ENCODE measurements around the gene TLR1. TPM values are rescaled to one million over a fixed set of nuclear protein-coding genes. Genes with fewer than 3 reads are reported as not detected.
"Not testable (repeated sequence)": the region's sequence is repeated elsewhere in the genome, so short reads cannot be mapped to it uniquely, and the experiment has no call there.

The TLR1 gene
- total RNA-seq, 1 donor from 2014 or later = not detected

DNA sequence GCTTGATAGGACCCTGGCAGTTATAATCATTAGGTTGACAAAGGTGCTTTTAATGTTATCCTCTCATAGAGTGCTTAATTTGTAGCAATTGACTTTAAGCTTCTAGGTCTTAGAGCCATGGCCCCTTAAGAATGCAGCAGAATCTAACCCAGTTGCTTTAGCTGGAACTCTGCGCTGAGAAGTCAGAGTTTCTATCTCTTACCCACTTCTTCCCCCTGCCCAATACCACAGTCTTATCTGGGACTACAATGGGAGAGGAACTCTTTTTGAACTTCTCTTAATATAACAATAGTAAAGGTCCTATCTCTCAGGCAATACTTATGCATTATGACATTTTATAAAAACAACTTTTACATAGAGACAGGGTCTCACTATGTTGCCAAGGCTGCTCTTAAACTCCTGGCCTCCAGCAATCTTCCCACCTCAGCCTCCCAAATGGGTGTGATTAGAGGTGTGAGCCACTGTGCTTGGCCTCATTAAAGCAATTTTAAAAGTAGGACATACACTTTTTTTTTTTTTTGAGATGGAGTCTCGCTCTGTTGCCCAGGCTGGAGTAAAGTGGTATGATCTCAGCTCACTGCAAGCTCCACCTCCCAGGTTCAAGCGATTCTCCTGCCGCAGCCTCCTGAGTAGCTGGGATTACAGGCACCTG lies 23.6 kb downstream of the TLR1 start:
- Mint-ChIP-seq H3K9me3 (no peaks in the 10 kb centered on the region), H3K4me3 (no peak overlapping the region), H3K36me3 (ENCODE audit: low read depth) (no peaks in the 10 kb centered on the region), H3K4me1 (peaks cover 3% of the 10 kb centered on the region), H3K27ac (ENCODE audit: unreplicated experiment) (no peak overlapping the region), H3K27me3 (ENCODE audit: low read depth) (no peaks in the 10 kb centered on the region)
- TF ChIP-seq, protein P1, sequence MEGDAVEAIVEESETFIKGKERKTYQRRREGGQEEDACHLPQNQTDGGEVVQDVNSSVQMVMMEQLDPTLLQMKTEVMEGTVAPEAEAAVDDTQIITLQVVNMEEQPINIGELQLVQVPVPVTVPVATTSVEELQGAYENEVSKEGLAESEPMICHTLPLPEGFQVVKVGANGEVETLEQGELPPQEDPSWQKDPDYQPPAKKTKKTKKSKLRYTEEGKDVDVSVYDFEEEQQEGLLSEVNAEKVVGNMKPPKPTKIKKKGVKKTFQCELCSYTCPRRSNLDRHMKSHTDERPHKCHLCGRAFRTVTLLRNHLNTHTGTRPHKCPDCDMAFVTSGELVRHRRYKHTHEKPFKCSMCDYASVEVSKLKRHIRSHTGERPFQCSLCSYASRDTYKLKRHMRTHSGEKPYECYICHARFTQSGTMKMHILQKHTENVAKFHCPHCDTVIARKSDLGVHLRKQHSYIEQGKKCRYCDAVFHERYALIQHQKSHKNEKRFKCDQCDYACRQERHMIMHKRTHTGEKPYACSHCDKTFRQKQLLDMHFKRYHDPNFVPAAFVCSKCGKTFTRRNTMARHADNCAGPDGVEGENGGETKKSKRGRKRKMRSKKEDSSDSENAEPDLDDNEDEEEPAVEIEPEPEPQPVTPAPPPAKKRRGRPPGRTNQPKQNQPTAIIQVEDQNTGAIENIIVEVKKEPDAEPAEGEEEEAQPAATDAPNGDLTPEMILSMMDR (conservative IDR thresholded peaks at IDR 0.05) = no peak
- no peak for DNase-seq (ENCODE audit: low read depth, low spot score)

GRCh38 chr4:38779790-38780189 lies 24.8 kb downstream of the TLR1 start:
- Mint-ChIP-seq H3K27me3 (ENCODE audit: low read depth) (no peaks in the 10 kb centered on the region), H3K9me3 (no peaks in the 10 kb centered on the region), H3K4me3 (no peak overlapping the region), H3K4me1 (peaks cover 3% of the 10 kb centered on the region), H3K27ac (ENCODE audit: unreplicated experiment) (no peak overlapping the region), H3K36me3 (ENCODE audit: low read depth) (no peaks in the 10 kb centered on the region)
- DNase-seq (ENCODE audit: low read depth, low spot score) = no peak
- TF ChIP-seq, protein P1 (conservative IDR thresholded peaks at IDR 0.05) = no peak

GRCh38 chr4:38777925-38778324 lies 26.7 kb downstream of the TLR1 start:
- H3K27me3 Mint-ChIP-seq (ENCODE audit: low read depth); H3K4me3 Mint-ChIP-seq; H3K4me1 Mint-ChIP-seq; H3K36me3 Mint-ChIP-seq (ENCODE audit: low read depth); DNase-seq (ENCODE audit: low read depth, low spot score); H3K27ac Mint-ChIP-seq (ENCODE audit: unreplicated experiment); H3K9me3 Mint-ChIP-seq: not testable (repeated sequence)

DNA sequence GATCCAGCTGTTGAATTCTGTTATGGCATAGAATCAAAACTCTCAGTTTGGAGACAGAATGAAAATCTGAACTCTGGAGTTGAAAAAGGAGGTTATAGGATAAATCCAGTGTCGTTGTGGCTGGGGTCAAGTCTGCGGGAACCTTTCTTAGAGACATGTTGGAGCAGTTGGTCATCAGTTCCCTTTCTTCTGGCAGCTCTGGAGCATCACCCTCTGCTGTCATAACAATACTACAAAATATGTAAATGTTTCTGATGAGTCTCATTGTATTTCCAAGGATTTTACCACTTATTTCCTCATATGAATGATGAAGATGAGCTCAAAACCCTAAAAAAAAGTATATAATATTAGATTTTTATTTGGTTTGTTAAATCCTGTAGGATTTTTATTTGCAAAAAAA lies 29.3 kb downstream of the TLR1 start:
- TF ChIP-seq, protein P1 (conservative IDR thresholded peaks at IDR 0.05) = no peak
- H3K9me3 Mint-ChIP-seq = peaks cover 3% of the 10 kb centered on the region
- no peaks in the 10 kb centered on the region for H3K36me3 Mint-ChIP-seq (ENCODE audit: low read depth)
- H3K27me3 Mint-ChIP-seq (ENCODE audit: low read depth) = no peaks in the 10 kb centered on the region
- H3K4me3 Mint-ChIP-seq = no peak overlapping the region
- DNase-seq (ENCODE audit: low read depth, low spot score) = no peak
- H3K4me1 Mint-ChIP-seq = no peaks in the 10 kb centered on the region
- H3K27ac Mint-ChIP-seq (ENCODE audit: unreplicated experiment) = no peak overlapping the region

GRCh38 chr4:38774181-38774955 lies 30.2 kb downstream of the TLR1 start:
- TF ChIP-seq, protein P1 (conservative IDR thresholded peaks at IDR 0.05) = no peak
- no peaks in the 10 kb centered on the region for H3K36me3 Mint-ChIP-seq (ENCODE audit: low read depth)
- peaks cover 3% of the 10 kb centered on the region for H3K9me3 Mint-ChIP-seq
- H3K4me1 Mint-ChIP-seq = peaks cover 1% of the 10 kb centered on the region
- no peak for DNase-seq (ENCODE audit: low read depth, low spot score)
- H3K27me3 Mint-ChIP-seq (ENCODE audit: low read depth) = no peaks in the 10 kb centered on the region
- no peak overlapping the region for H3K4me3 Mint-ChIP-seq
- H3K27ac Mint-ChIP-seq (ENCODE audit: unreplicated experiment) = no peak overlapping the region

DNA sequence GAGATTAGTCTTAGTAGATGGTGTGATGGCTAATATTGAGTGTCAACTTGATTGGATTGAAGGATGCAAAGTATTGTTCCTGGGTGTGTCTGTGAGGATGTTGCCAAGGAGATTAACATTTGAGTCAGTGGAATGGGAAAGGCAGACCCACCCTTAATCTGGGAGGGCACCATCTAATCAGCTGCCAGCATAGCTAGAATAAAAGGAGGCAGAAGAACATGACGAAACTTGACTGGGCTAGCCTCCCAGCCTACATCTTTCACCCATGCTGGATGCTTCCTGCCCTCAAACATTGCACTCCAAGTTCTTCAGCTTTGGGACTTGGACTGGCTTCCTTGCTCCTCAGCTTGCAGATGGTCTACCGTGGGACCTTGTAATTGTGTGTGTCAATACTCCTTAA lies 34.3 kb downstream of the TLR1 start:
- H3K36me3 Mint-ChIP-seq (ENCODE audit: low read depth); H3K27me3 Mint-ChIP-seq (ENCODE audit: low read depth); DNase-seq (ENCODE audit: low read depth, low spot score); H3K27ac Mint-ChIP-seq (ENCODE audit: unreplicated experiment); H3K4me3 Mint-ChIP-seq: not testable (repeated sequence)
- Mint-ChIP-seq H3K4me1 (peaks cover 14% of the 10 kb centered on the region), H3K9me3 (peaks cover 11% of the 10 kb centered on the region)
